SH-SY5Y (cell line): ENCODE results near the gene LRMDA.

Source experiments
- GATA2 ChIP-seq: IDR thresholded peaks from 2 replicates; pipeline ENCODE4 v1.6.1; 2011; ENCODE audit warnings: mild to moderate bottlenecking, low read depth, low read length
- GATA3 ChIP-seq: IDR thresholded peaks from 2 replicates; pipeline ENCODE4 v1.6.1; 2011; ENCODE audit warnings: low read depth, mild to moderate bottlenecking, low read length, moderate library complexity

LRMDA gene

DNA sequence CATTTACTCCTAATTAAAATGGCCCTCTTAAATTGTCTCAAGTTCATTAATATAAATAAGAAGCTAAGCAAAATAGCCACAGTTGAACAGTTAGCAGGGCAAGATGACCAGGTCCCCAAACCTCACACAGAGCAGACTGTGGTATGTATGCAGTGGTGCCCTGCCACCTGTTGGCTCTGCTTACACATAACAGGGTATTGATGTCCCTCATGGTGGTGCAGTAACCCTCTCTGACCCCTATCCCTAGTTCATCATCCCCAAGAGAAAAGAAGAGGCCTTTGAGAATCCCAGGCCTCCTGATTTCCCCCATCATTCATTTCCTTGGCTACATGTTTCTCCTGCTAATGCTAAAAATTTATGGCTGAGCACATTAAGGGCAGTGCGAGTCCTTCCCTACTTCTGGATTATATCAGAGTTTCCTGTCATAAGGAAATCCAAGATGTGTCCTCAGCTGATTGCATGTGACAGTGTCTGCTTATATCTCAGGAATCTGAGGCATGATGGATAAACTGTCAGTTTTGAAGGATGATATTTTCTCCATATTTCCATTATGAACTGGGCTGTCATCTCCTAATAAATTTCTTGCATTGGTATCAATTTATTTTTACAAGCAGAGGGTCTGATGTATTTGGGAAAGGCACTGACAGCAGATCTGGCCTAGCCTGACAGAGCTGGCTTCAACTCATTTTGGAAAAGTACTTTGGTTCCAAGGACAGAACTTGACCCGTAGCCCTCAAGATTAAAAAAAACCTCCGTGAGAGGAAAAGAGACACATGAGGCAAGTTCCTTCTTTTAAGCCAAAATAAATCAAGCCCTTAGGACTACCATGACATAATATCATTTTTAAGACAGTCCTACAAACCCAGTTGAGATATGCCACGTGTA, 880.6 kb downstream of the LRMDA start:
- no peak for TF ChIP-seq GATA2
- no peak for TF ChIP-seq GATA3

DNA sequence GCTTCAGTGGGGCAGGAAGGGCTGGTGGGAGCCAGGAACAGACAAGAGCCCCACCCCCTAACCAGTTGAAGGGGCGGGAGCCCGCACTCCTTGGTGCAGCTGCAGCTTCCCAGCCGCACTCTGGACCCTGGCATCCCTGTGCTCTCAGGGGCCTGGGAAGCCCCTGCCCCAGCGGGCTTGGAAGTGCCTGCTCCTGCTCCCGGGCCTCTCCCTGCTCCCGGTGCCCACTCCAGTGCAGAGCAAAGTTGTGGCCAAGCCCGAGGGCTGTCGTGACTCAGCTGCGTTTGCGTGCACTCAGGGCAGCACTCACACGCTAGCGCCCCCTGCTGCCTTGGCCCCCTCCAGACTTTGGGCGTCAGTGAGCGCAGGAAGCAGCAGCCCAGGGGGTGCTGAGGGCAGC, 883.8 kb downstream of the LRMDA start:
- no peak for TF ChIP-seq GATA3
- no peak for TF ChIP-seq GATA2

DNA sequence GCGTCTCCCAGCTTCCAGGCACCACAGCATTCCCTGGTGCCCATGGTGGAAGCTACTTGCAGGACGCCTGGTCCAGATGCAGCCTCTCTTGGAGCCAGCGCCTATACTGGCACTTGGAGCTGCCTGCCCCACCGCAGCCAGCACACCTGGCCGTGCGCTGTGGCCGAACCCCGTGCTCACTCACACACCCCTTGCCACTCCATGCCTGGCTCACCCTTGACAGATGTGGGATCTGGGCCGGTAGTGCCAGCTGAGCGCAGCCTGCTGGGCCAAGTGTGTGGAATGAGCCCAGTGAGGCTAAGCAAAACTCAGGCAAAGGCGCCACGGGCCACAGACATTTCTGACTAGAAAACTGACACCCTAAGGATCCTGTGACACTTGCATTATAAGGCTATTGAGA, 884.8 kb downstream of the LRMDA start:
- no peak for TF ChIP-seq GATA2
- no peak for TF ChIP-seq GATA3

DNA sequence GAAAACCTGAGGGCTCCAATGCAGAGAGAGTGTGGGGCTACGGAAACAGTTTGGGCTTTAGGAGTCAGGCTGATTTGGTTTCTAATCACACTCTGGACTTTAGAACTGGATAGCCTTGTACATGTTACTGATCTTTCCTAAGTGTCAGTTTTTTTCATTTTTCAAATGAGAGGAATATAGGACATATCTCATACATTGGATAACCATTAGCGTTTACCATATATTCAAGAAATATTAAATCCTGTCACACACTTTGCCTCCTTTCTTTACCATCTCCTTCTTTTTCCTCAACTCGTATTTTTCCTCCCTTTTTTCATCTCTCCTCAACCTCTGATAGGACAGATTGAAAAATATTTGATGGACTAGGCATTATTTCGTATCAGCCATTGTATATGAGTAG, 885.7 kb downstream of the LRMDA start:
- TF ChIP-seq GATA2 (no peak), GATA3 (no peak)

DNA sequence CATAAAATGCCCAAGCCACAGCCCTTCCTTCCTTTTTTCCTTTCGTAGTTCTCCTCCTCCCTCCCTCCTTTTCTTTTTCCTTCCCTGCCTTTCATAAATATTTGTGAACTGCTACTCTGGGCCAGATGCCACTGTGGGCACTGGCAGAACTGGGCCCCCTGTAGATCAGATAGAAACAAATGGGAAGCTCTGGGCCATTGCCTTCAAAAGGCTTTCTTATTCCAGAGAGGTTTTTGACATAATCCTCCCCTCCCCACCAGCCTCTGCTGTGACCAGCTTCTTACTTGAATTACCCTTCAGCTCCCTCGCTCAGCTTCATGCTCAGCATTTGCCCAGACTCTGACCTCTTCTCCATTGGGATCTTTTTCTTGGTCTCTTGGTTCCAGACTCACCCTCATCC, 886.8 kb downstream of the LRMDA start:
- TF ChIP-seq GATA2: no peak
- TF ChIP-seq GATA3: no peak

DNA sequence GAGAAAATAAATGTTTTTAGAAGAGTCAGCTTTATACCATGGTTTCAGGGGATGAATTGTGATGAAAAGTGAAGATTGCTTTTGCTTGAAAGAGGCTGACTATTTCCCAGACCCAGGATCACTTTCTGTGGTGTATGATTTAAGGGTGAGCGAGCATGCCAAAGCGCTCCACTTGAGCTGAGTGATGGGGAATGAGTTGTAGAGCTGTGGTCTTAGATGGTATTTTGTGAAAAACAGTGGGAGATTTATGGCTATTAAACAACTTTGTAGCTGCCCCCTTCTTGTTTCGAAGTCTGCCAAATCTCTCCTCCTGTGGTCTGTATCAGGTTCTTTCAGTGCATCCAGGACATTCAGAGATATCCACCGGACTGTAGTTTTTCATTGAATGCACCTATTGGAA, 888.2 kb downstream of the LRMDA start:
- TF ChIP-seq GATA3: no peak
- no peak for TF ChIP-seq GATA2

DNA sequence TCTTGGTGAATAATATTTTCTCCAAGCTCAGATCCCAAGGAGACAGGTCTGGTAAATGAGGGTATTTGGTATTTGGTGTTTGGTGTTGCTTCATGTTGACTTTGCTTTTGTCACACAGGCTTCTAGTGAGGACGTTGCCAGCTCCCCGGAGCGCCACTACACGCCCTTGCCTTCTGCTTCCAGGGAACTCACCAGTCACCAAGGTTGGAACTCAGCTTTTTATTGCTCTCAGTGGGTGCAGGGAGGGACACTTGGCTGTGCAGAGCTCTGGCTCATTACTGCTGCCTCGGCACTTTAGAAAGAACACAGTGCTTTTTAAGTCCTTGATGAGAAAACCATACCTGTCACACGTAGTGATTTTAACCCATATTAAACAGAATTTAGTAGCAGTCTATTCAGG, 892.9 kb downstream of the LRMDA start:
- no peak for TF ChIP-seq GATA3
- no peak for TF ChIP-seq GATA2

DNA sequence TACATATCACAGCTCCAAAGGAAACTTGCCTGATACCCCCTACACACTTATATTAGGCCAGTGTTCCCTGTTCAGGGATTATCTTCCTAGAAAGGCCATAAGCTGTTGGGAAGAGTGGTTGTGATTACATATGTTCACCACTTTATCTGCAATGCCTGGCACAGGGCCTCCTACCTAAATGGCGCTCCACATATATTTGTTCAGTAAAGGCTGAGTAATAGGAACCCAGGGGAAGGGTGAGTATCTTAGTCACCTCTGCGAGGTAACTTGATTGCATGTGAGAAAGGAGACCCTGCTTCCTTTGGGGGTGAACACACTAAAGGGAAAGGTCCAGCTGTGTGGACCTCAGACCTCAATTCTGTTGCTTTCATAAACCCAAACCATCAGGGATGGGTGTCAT, 896.0 kb downstream of the LRMDA start:
- TF ChIP-seq GATA3 (no peak), GATA2 (no peak)

DNA sequence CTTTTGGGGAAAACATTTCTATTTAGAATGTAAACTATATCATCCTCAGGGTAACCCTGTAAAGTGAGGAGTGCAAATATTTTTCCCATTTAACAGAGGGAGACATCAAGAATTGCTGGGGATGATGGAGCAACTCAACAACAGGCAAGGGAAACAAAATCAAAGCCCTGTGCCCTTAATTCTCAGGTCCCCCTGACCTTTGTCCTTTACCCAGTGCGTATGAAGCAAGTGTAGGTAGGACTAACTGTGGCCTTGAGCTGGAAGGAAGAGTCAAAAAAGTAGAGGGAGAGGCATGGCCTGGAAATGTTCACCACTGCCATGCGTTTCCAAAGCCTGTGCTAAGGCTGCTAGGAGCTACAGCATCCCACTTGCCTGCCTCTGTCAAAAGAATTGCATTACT, 896.9 kb downstream of the LRMDA start:
- TF ChIP-seq GATA3 (no peak), GATA2 (no peak)

DNA sequence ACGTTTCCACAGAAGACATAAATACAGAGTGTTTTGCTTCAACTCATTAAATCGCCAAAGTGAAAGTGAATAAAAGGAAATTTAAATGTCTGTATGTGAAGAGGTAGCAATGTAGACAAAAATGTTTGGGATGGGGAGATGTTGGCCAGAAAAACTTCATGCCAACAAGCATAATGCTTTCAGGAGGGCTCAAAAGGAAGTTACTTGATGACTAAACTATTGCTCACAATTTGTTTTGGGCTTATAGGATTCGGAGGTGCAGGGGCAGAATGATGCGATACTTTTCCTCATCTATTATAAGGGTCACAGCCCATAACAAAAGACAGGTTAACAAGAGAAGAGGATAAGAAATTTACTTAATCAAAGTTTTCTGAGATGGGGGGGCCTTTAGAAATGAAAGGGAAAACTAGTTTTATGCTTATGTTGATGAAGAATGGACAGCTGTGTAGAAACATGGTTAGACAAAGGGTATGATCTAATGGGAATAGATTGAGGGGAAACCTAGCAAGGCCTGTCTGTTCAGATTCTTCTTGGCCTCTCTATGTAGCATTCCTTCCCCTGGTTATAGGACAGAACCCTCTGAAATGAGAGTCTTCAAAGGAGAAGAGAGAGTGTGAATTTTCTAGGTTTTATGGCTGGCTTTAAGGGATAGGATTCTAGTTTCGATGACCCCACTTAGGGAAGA, 898.6 kb downstream of the LRMDA start:
- TF ChIP-seq GATA2 (no peak), GATA3 (no peak)

DNA sequence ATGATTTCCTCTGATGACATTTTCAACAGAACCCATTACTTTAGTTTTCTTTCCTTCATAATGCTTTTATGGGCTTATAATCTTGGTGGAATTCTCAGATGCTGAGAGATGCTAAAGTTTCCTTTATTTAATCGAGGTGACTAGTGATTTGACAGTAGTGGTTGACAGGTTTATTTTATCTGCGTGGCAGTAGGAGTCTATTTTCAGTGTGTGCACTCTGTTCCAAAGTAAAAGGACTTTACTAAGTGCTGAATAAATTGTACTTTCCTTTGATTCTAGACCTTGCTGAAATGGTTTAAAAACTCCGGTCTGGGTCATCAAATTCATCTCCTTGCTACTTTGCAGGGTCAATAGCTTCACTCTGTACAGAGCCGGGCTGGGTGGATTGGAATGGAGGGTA, 900.3 kb downstream of the LRMDA start:
- TF ChIP-seq GATA3 (no peak), GATA2 (no peak)

DNA sequence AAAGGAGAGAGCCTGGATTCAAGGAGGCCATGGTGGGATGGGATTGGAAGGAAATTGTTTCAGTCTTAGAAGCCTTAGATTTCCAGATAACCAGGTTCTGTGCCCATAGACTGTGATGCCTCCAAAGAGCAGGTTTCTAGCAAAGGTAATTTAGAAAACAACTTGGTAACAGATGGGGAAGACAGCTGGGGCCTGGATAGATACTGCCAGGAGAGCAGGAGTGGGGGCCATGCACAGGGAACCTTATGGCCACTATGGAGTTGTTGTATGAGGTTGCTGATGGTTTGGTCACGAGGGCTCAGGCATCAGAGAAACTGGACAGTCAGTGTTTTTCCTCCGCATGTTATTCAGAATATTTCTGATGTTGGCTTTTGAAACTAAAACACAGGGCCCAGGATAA, 901.9 kb downstream of the LRMDA start:
- TF ChIP-seq GATA3 (no peak), GATA2 (no peak)

DNA sequence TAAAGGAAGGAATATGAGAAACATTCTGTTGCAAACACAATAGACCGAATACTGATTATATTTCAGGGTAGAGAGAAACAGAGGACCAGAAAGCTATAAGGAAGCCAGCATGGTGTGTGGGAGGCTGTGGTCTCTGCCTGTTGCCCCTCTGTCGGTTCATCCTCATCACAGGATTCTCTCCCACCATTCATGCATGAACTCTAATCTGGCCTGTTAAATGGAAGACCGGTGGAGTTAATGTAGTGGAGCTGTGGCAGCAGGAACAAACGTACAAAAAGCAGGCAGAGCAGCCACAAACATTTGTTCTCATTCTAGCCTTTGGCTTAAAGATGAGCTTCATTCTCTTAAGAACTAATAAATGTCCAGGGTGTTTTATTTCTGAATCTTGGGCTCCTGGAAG, 902.4 kb downstream of the LRMDA start:
- no peak for TF ChIP-seq GATA2
- no peak for TF ChIP-seq GATA3

DNA sequence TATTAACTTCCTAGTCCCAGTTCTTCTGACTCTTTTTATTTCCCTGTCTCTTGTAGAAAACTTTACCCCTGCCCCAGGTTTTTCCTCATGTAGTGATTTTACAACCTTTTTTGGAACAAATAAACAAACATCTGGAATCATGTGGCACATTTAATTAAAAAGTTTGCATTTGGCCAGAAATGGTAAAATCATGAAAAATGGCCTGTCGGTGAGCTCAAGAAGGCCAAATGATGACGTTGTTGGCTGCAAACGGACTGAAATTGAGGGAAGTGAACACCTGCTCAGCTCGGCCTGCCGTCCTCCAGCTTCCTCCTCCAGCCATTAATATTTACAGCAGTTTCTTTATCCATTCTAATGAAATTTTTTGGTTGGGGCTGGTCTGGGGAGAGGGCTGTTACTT, 902.8 kb downstream of the LRMDA start:
- TF ChIP-seq GATA3 (no peak), GATA2 (no peak)

DNA sequence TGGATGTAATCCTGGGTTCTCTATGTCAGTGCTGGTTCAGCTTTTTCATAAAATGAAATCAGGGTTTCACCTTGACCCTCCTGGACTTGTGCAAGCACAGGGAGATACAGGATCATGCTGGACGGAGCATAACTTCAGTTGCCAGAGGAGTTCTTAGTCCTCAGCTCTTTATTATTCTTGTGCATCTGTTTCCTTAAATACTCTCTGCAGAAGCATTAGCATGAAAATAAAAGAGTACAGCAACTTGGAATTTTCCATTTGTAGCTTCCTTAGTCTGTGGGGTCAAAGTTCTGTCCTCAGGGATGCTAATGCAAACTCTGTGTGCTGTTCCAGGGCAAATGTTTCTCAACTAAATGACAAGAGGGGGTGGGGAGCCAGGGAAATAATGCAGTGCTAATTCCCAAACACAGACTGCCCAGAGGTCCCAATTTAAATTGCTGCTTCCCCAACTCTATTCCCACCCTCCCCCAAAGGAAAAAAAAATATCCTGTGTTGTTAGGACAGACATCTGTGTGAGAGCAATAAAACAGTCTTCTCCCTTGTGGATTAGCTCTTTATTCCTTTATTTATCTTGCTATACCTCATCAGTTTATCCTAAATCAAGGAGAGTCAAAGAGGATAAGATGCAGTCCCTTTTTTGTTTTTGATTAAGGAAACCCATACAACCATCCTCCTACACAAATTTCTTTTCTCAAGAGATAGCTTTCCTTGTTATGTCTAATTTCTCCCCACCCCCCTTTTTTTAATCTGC, 905.0 kb downstream of the LRMDA start:
- TF ChIP-seq GATA3: no peak
- no peak for TF ChIP-seq GATA2

DNA sequence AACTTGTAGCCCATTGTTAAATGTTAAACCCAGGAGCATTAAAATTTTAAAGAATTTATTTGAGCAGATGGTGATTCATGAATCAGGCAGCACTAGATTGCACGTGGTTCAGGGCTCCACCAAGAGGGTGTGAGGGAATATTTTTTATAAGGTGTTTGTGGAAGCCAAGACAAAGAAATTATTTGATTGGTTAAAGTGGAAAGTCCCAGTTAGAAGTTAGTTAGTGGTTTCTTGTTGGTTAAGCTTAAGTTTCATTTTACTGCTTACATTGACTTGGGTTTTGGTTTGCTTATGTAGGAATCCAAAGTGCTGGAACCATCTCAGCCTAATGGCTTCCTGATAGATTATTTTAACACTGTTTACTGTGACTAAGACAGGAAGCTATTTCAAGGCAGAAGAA, 906.2 kb downstream of the LRMDA start:
- no peak for TF ChIP-seq GATA3

DNA sequence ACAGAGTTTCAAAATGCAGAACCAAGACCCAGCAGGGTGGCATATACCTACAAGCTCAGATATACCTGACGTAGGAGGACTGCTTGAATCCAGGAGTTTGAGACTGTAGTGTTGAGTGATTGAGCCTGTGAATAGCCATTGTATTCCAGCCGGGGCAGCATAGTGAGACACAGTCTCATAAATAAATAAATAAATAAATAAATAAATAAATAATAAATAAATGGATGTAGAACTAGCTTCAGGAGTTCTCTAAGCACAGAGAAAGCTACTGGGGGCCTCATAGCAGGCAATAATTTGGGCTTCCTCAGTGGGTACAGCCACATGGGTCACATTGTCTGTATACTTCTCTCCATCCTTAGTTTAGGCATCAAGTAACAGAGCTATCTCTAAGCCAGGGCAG, 906.8 kb downstream of the LRMDA start:
- TF ChIP-seq GATA3: no peak
- TF ChIP-seq GATA2: no peak
